PC-9 (cell line): ENCODE data around the gene FCHO2. TPM values are rescaled to one million over a fixed set of nuclear protein-coding genes. Genes with fewer than 3 reads are reported as not detected.

Experiments
- BruUV-seq: library from RNA; stranded (reverse); fragments of 400-500 nt; replicated peaks from 2 replicates; lab custom pipeline; 2021; lab: Mats Ljungman, UMichigan
- CTCF ChIA-PET: fragments of 300-600 bp; sonication (Branson Sonifier 250); formaldehyde crosslinking; loops from one replicate; lab custom pipeline; 2022; ENCODE audit warnings: antibody characterized with exemption; lab: Charles Lee
- POLR2A ChIA-PET: fragments of 300-600 bp; sonication (Branson Sonifier 250); formaldehyde crosslinking; loops from one replicate; lab custom pipeline; 2022; ENCODE audit warnings: antibody characterized with exemption; ENCODE audit not compliant: unreplicated experiment; lab: Charles Lee
- DNase-seq, 2 experiments: peaks; one replicate each; pipeline versions ENCODE4 v3.0.0 to v3.0.0-alpha.2; 2015 to 2022; ENCODE audit warnings: mixed read lengths in 1 of 2
- H2AFZ ChIP-seq: fragments of 200-600 bp; sonication (generic); 2 replicates; pipeline ENCODE4 v1.8.1; 2017; ENCODE audit warnings: antibody characterized with exemption
- H3F3A ChIP-seq: fragments of 200-600 bp; sonication (generic); 2 replicates; pipeline ENCODE4 v1.8.1; 2017; ENCODE audit warnings: antibody characterized with exemption, mild to moderate bottlenecking, low read depth; ENCODE audit not compliant: insufficient read depth
- H3K27ac ChIP-seq: fragments of 200-600 bp; sonication (generic); 2 replicates; pipeline ENCODE4 v1.6.1; 2016; ENCODE audit warnings: mixed run types
- H3K27me3 ChIP-seq: fragments of 200-600 bp; sonication (generic); 2 replicates; pipeline ENCODE4 v1.6.1; 2016; ENCODE audit warnings: low read depth, mixed run types; ENCODE audit not compliant: insufficient read depth
- H3K36me3 ChIP-seq: fragments of 200-600 bp; sonication (generic); 2 replicates; pipeline ENCODE4 v1.6.1; 2016; ENCODE audit warnings: low read depth, mixed run types
- H3K4me1 ChIP-seq: fragments of 200-600 bp; sonication (generic); replicated peaks from 2 replicates; pipeline ENCODE4 v1.6.1; 2016; ENCODE audit warnings: mixed run types; ENCODE audit not compliant: insufficient read depth
- H3K4me2 ChIP-seq: fragments of 200-600 bp; sonication (generic); 2 replicates; pipeline ENCODE4 v1.6.1; 2017; ENCODE audit warnings: mixed run types
- H3K4me3 ChIP-seq: fragments of 200-600 bp; sonication (generic); 2 replicates; pipeline ENCODE4 v1.6.1; 2016; ENCODE audit warnings: mixed run types
- H3K79me2 ChIP-seq: fragments of 200-600 bp; sonication (generic); 2 replicates; pipeline ENCODE4 v1.6.1; 2017; ENCODE audit warnings: low read depth, mixed run types
- H3K9me2 ChIP-seq: fragments of 200-600 bp; sonication (generic); 2 replicates; pipeline ENCODE4 v1.8.1; 2017; ENCODE audit warnings: mild to moderate bottlenecking; ENCODE audit not compliant: insufficient read depth
- H3K9me3 ChIP-seq: fragments of 200-600 bp; sonication (generic); 2 replicates; pipeline ENCODE4 v1.8.1; 2016; ENCODE audit warnings: low read depth; ENCODE audit not compliant: insufficient read depth
- H4K20me1 ChIP-seq: fragments of 200-600 bp; sonication (generic); 2 replicates; pipeline ENCODE4 v1.8.1; 2017; ENCODE audit not compliant: insufficient read depth
- EZH2 ChIP-seq: fragments of 200-600 bp; sonication (generic); IDR thresholded peaks from 2 replicates; pipeline ENCODE4 v1.8.0; 2017; ENCODE audit warnings: antibody characterized with exemption, low read depth
- intact Hi-C: fragments of 100-400 bp; cut with micrococcal nuclease; formaldehyde crosslinking; loops from one replicate; pipeline ENCODE4 v1.10.0; 2022; ENCODE audit not compliant: unreplicated experiment
- total RNA-seq: library from RNA; stranded (reverse); gene quantifications from 2 replicates; pipeline ENCODE4 v1.2.3, GENCODE V29; 2021
- TF ChIP-seq, protein P1 (sequence below): fragments of 200-600 bp; sonication (generic); conservative IDR thresholded peaks from 2 replicates; pipeline ENCODE4 v1.6.1; 2017; ENCODE audit warnings: mixed run types, antibody characterized with exemption, mild to moderate bottlenecking, moderate library complexity

Gene FCHO2
- total RNA-seq, 1 experiment from 2014 or later = 26.1 TPM

GRCh38 chr5:73042993-73043392 lies 87.2 kb downstream of the FCHO2 start:
- Histone ChIP-seq H3K4me1 (peaks cover 6% of the 10 kb centered on the region; the same call in 1 of the 2 replicates), H3K27ac (no peak overlapping the region), H3K4me3 (no peak overlapping the region), H3K27me3 (no peaks in the 10 kb centered on the region), H3K9me3 (peaks cover 10% of the 10 kb centered on the region; the same call in 1 of the 2 replicates), H3K9me2 (no peaks in the 10 kb centered on the region), H4K20me1 (no peaks in the 10 kb centered on the region; the same call in 1 of the 2 replicates), H2AFZ (no peak overlapping the region), H3K79me2 (no peaks in the 10 kb centered on the region), H3K36me3 (peaks cover 8% of the 10 kb centered on the region; the same call in 1 of the 2 replicates), H3K4me2 (no peak overlapping the region), H3F3A (peaks cover 16% of the 10 kb centered on the region; the same call in 1 of the 2 replicates)
- BruUV-seq = no TSS peak
- CTCF ChIA-PET = no interaction called here
- no peak for DNase-seq
- POLR2A ChIA-PET = interaction anchor here (0.7 kb wide), 1 partner anchor 8 kb away, joined by 5 read pairs; no protein-coding TSS in a partner anchor
- intact Hi-C loops = no loop called here
- TF ChIP-seq EZH2 = no peak
- TF ChIP-seq, protein P1, sequence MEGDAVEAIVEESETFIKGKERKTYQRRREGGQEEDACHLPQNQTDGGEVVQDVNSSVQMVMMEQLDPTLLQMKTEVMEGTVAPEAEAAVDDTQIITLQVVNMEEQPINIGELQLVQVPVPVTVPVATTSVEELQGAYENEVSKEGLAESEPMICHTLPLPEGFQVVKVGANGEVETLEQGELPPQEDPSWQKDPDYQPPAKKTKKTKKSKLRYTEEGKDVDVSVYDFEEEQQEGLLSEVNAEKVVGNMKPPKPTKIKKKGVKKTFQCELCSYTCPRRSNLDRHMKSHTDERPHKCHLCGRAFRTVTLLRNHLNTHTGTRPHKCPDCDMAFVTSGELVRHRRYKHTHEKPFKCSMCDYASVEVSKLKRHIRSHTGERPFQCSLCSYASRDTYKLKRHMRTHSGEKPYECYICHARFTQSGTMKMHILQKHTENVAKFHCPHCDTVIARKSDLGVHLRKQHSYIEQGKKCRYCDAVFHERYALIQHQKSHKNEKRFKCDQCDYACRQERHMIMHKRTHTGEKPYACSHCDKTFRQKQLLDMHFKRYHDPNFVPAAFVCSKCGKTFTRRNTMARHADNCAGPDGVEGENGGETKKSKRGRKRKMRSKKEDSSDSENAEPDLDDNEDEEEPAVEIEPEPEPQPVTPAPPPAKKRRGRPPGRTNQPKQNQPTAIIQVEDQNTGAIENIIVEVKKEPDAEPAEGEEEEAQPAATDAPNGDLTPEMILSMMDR = no peak

GRCh38 chr5:73044546-73044945 lies 88.7 kb downstream of the FCHO2 start:
- H3K9me2 ChIP-seq = no peaks in the 10 kb centered on the region
- TF ChIP-seq, protein P1 = no peak
- TF ChIP-seq EZH2 = no peak
- no peak overlapping the region for H2AFZ ChIP-seq
- no peaks in the 10 kb centered on the region for H3K4me1 ChIP-seq
- peaks cover 8% of the 10 kb centered on the region; the same call in 1 of the 2 replicates for H3K36me3 ChIP-seq
- H3K79me2 ChIP-seq = no peaks in the 10 kb centered on the region
- H4K20me1 ChIP-seq = no peaks in the 10 kb centered on the region; the same call in 1 of the 2 replicates
- no peak overlapping the region for H3K4me3 ChIP-seq
- BruUV-seq = no TSS peak
- peaks cover 10% of the 10 kb centered on the region; the same call in 1 of the 2 replicates for H3K9me3 ChIP-seq
- DNase-seq = no peak
- ChIA-PET POLR2A (interaction anchor here (0.7 kb wide), 1 partner anchor 78 kb away, joined by 5 read pairs; no protein-coding TSS in a partner anchor), CTCF (no interaction called here)
- intact Hi-C loops = no loop called here
- H3F3A ChIP-seq = 0 out of 2 replicates have a peak, but pooled peaks cover 6% of the 10 kb centered on the region
- no peak overlapping the region for H3K4me2 ChIP-seq
- no peak overlapping the region for H3K27ac ChIP-seq
- H3K27me3 ChIP-seq = no peaks in the 10 kb centered on the region

DNA sequence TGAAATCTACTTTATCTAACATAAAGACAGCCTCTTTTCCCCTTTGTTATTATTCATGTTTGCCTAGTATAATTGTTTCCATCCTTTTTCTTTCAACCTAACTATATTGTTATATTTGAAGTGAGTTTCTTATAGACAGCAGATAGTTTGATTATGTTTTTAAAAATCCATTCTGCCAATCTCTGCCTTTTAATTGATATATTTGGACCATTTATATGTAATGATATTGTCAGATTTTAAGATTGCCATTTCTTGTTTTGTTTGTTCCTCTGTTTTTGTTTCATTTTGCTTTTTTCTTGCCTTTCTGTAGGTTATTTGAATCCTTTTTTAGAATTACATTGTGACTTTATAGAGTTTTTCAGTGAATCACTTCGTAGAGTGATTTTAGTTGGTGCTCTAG lies 89.8 kb downstream of the FCHO2 start:
- peaks cover 8% of the 10 kb centered on the region; the same call in 1 of the 2 replicates for H3K36me3 ChIP-seq
- POLR2A ChIA-PET = interaction anchor here (0.7 kb wide), 1 partner anchor 886 kb away, joined by 5 read pairs; no protein-coding TSS in a partner anchor
- BruUV-seq = no TSS peak
- intact Hi-C loops = no loop called here
- H4K20me1 ChIP-seq = no peaks in the 10 kb centered on the region; the same call in 1 of the 2 replicates
- H3K27ac ChIP-seq = no peak overlapping the region
- no peak overlapping the region for H3K4me3 ChIP-seq
- CTCF ChIA-PET = interaction anchor here (0.5 kb wide), 1 partner anchor 21 kb away, joined by 5 read pairs; no protein-coding TSS in a partner anchor
- H3K4me1 ChIP-seq = no peaks in the 10 kb centered on the region
- no peak overlapping the region for H2AFZ ChIP-seq
- H3F3A ChIP-seq = 0 out of 2 replicates have a peak, but pooled peaks cover 6% of the 10 kb centered on the region
- no peaks in the 10 kb centered on the region for H3K9me2 ChIP-seq
- TF ChIP-seq, protein P1 = no peak
- TF ChIP-seq EZH2 = no peak
- peaks cover 10% of the 10 kb centered on the region; the same call in 1 of the 2 replicates for H3K9me3 ChIP-seq
- H3K27me3 ChIP-seq = no peaks in the 10 kb centered on the region
- no peaks in the 10 kb centered on the region for H3K79me2 ChIP-seq
- H3K4me2 ChIP-seq = no peak overlapping the region
- no peak for DNase-seq
